Osteoblast (primary cell): Measurements from ENCODE around the gene NTSR2. TPM values are rescaled to one million over a fixed set of nuclear protein-coding genes. Genes with fewer than 3 reads are reported as not detected.
A peak's percentile ranks its signal among the peaks of the same experiment; 100 is the strongest.

Source experiments
- DNase-seq: peaks from one replicate; pipeline ENCODE4 v3.0.0; 2011; ENCODE audit warnings: low spot score, mixed read lengths; ENCODE audit not compliant: insufficient read length; ENCODE audit errors: missing footprints
- H2AFZ ChIP-seq: 2 replicates; pipeline ENCODE4 v1.6.0; 2011; ENCODE audit warnings: mild to moderate bottlenecking, low read length
- H3K27ac ChIP-seq: 2 replicates; pipeline ENCODE4 v1.5.1; 2011; ENCODE audit warnings: mild to moderate bottlenecking, low read depth, low read length, moderate library complexity
- H3K27me3 ChIP-seq: 2 replicates; pipeline ENCODE4 v1.6.0; 2012; ENCODE audit warnings: mild to moderate bottlenecking, control low read depth, inconsistent platforms, low read length, moderate library complexity; ENCODE audit not compliant: insufficient read depth
- H3K36me3 ChIP-seq: 2 replicates; pipeline ENCODE4 v1.5.1; 2011; ENCODE audit warnings: mild to moderate bottlenecking, low read length, control low read depth, moderate library complexity; ENCODE audit not compliant: insufficient read depth
- H3K4me1 ChIP-seq: 2 replicates; pipeline ENCODE4 v1.5.1; 2011; ENCODE audit warnings: mild to moderate bottlenecking, low read length, control low read depth, moderate library complexity; ENCODE audit not compliant: insufficient read depth
- H3K4me2 ChIP-seq: 2 replicates; pipeline ENCODE4 v1.6.0; 2011; ENCODE audit warnings: mild to moderate bottlenecking, low read length; ENCODE audit not compliant: insufficient read depth
- H3K4me3 ChIP-seq: fragments of 200-600 bp; sonication (generic); 3 replicates; pipeline ENCODE4 v1.5.1; 2012; ENCODE audit warnings: mild to moderate bottlenecking, low read length, inconsistent platforms; ENCODE audit not compliant: insufficient read depth
- H3K79me2 ChIP-seq: 2 replicates; pipeline ENCODE4 v1.6.0; 2012; ENCODE audit warnings: mild to moderate bottlenecking, low read length, control low read depth, inconsistent platforms; ENCODE audit not compliant: insufficient read depth
- H3K9me3 ChIP-seq: 2 replicates; pipeline ENCODE4 v1.5.1; 2011; ENCODE audit warnings: low read depth, low read length, control low read depth
- H4K20me1 ChIP-seq: 2 replicates; pipeline ENCODE4 v1.6.0; 2012; ENCODE audit warnings: mild to moderate bottlenecking, low read length, control low read depth; ENCODE audit not compliant: insufficient read depth
- total RNA-seq: library from RNA; depleted of rRNA; stranded (reverse); fragments of >200 nt; gene quantifications from 2 replicates; pipeline ENCODE4 v1.2.3, GENCODE V29; 2012
- TF ChIP-seq, protein P1 (sequence below): IDR thresholded peaks from 2 replicates; pipeline ENCODE4 v1.5.1; 2011; ENCODE audit warnings: mild to moderate bottlenecking, low read depth, low read length, moderate library complexity; ENCODE audit errors: extremely low read depth

NTSR2 gene
- total RNA-seq, 1 donor, result not detected

DNA sequence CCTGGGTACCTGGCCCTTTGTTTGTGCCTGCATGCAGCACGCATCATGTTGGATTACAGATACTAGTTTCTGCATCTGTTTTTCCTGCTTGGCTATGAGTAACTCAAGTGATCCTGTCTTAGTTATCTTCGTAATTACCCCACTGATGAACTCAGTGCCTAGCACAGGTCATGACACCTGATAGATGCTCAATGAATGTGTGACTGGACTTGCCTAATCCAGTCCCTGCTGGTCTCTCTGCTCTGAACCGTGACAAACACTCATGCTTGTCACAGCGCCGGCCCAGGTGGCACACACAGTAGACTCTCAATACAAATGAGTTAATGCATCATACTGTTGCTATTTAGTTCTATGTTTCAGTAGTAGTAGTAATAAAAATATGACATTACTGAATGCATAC is 31.2 kb upstream of the NTSR2 start:
- TF ChIP-seq, protein P1, sequence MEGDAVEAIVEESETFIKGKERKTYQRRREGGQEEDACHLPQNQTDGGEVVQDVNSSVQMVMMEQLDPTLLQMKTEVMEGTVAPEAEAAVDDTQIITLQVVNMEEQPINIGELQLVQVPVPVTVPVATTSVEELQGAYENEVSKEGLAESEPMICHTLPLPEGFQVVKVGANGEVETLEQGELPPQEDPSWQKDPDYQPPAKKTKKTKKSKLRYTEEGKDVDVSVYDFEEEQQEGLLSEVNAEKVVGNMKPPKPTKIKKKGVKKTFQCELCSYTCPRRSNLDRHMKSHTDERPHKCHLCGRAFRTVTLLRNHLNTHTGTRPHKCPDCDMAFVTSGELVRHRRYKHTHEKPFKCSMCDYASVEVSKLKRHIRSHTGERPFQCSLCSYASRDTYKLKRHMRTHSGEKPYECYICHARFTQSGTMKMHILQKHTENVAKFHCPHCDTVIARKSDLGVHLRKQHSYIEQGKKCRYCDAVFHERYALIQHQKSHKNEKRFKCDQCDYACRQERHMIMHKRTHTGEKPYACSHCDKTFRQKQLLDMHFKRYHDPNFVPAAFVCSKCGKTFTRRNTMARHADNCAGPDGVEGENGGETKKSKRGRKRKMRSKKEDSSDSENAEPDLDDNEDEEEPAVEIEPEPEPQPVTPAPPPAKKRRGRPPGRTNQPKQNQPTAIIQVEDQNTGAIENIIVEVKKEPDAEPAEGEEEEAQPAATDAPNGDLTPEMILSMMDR, result no peak
- no peak overlapping the region for H3K27ac ChIP-seq
- H3K27me3 ChIP-seq, result no peaks in the 10 kb centered on the region
- no peaks in the 10 kb centered on the region for H3K79me2 ChIP-seq
- no peaks in the 10 kb centered on the region for H4K20me1 ChIP-seq
- H3K9me3 ChIP-seq, result no peaks in the 10 kb centered on the region
- H3K4me1 ChIP-seq, result peaks cover 37% of the 10 kb centered on the region
- no peak overlapping the region for H3K4me2 ChIP-seq
- H3K36me3 ChIP-seq, result no peaks in the 10 kb centered on the region
- H3K4me3 ChIP-seq, result no peak overlapping the region
- DNase-seq, result no peak
- H2AFZ ChIP-seq, result no peak overlapping the region

GRCh38 chr2:11699686-11700670 is 30.0 kb upstream of the NTSR2 start:
- TF ChIP-seq, protein P1, result no peak
- H3K79me2 ChIP-seq, result no peaks in the 10 kb centered on the region
- H3K27me3 ChIP-seq, result no peaks in the 10 kb centered on the region
- no peaks in the 10 kb centered on the region for H3K9me3 ChIP-seq
- no peak overlapping the region for H3K4me3 ChIP-seq
- no peaks in the 10 kb centered on the region for H4K20me1 ChIP-seq
- no peak overlapping the region for H2AFZ ChIP-seq
- peaks cover 37% of the 10 kb centered on the region for H3K4me1 ChIP-seq
- no peak overlapping the region for H3K4me2 ChIP-seq
- no peak overlapping the region for H3K27ac ChIP-seq
- DNase-seq, result no peak
- no peaks in the 10 kb centered on the region for H3K36me3 ChIP-seq

DNA sequence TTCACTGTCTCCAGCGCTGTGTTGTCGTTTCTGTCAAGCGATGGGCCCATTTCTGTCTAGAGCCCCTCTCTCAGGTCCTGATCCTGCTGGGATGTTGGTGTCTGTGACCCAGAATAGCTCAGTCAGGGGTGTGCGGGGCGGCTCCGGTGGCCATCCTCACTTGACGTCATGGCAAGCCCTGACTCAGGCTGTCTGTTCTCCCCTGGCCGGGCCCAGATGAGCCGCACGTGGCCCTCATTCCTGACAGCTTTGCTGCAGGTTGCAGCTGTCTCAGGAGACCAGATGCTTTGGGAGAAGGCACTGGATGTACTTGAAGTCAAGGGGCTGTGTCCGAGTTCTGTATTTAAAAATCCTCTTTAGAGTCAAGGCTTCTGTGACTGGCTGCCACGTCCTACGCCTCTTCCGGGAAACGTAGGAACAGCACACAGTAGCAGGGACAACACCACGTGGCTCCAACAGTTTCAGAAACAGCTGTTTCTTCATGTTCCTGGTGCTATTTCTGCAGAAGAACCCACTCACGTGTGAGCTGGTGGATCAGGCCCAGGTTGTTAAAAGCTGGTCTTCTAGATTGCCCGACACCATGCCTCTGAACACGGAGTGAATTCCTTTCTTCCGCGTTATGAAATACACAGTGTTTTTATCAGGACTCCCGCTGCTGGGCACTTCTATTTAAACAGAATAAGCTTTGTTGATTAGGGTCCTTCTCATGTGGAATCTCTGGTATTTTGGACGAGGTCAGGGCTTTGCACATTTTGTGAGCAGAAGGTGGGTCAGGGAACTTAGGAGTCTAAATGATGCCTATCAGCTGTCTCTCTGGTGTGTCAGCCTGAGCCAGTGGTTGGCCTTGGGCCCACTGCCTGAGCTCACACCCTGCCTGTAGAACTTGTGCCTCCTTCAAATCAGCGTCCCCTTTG is 28.3 kb upstream of the NTSR2 start:
- H3K4me1 ChIP-seq, result peaks cover 24% of the 10 kb centered on the region
- H2AFZ ChIP-seq, result no peak overlapping the region
- H3K79me2 ChIP-seq, result no peaks in the 10 kb centered on the region
- TF ChIP-seq, protein P1, result no peak
- peak; percentile 73 for DNase-seq
- H3K27me3 ChIP-seq, result no peaks in the 10 kb centered on the region
- no peaks in the 10 kb centered on the region for H4K20me1 ChIP-seq
- H3K36me3 ChIP-seq, result no peaks in the 10 kb centered on the region
- H3K27ac ChIP-seq, result peak overlapping the region; percentile 36
- no peaks in the 10 kb centered on the region for H3K9me3 ChIP-seq
- no peak overlapping the region for H3K4me3 ChIP-seq
- no peak overlapping the region for H3K4me2 ChIP-seq
